Placental epithelial cell (primary cell): ENCODE data around the gene ZBTB46. TPM values are rescaled to one million over a fixed set of nuclear protein-coding genes. Genes with fewer than 3 reads are reported as not detected.

ENCODE experiments used
- small RNA-seq: library from RNA; depleted of rRNA; stranded (forward); fragments of <200 nt; gene quantifications from one replicate; pipeline ENCODE3, GENCODE V24; 2012
- total RNA-seq: library from RNA; depleted of rRNA; stranded (reverse); fragments of >200 nt; gene quantifications from 2 replicates; pipeline ENCODE4 v1.2.3, GENCODE V29; 2012

Gene ZBTB46
- 1.6 and 1.8 TPM in 2 replicates for total RNA-seq

GRCh38 chr20:63830841-63831588 is at the start of gene ZBTB46:
Gene ZBTB46 (minus strand): TSS chr20:63831264. CDS start chr20:63790757, 40,507 bp downstream.

GRCh38 chr20:63864978-63865640 is 34.0 kb upstream of the ZBTB46 start, which contains the start of gene TPD52L2:
Gene TPD52L2 (plus strand): TSS chr20:63865270. CDS start chr20:63865366, 96 bp downstream.

GRCh38 chr20:63861365-63861934 is 30.4 kb upstream of the ZBTB46 start, which contains the start of gene ABHD16B:
Gene ABHD16B (plus strand): TSS chr20:63861498. CDS start chr20:63861541, 43 bp downstream.

GRCh38 chr20:63739130-63740069 is 91.7 kb downstream of the ZBTB46 start, which contains the start of gene SLC2A4RG:
Gene SLC2A4RG (plus strand): TSS chr20:63739776. CDS start chr20:63739913, 137 bp downstream.

GRCh38 chr20:63735859-63736718 is 95.0 kb downstream of the ZBTB46 start, which contains the start of gene LIME1:
Gene LIME1 (plus strand): TSS chr20:63736664. CDS start chr20:63737550, 886 bp downstream.

GRCh38 chr20:63707558-63708300 is 123.3 kb downstream of the ZBTB46 start, which contains the start of the genes ARFRP1 and ZGPAT:
Gene ARFRP1 (minus strand): TSS chr20:63707976. CDS start chr20:63707091, 885 bp downstream.
Gene ZGPAT (plus strand): TSS chr20:63708039. CDS start chr20:63708581, 542 bp downstream.

GRCh38 chr20:63696628-63697356 is 134.3 kb downstream of the ZBTB46 start, which contains the start of gene TNFRSF6B:
Gene TNFRSF6B (plus strand): TSS chr20:63696652. CDS start chr20:63696768, 116 bp downstream.

Small RNA genes within 50 kb of the gene (small RNA-seq; reads per million reads assigned to genes)
- gene LIME1 (not detected), gene TNFRSF6B (not detected)

Other genes with a start within 250 kb of the ZBTB46 start
- 8.2 and 11.8 TPM in 2 replicates for gene GMEB2, start 204.2 kb downstream of the ZBTB46 start, total RNA-seq
- 0.76 and 2.0 TPM in 2 replicates for gene STMN3, start 177.8 kb downstream of the ZBTB46 start, total RNA-seq
- gene RTEL1, start 173.0 kb downstream of the ZBTB46 start, total RNA-seq: 11.8 and 17.5 TPM in 2 replicates
- 0.39 TPM in 1 of 2 replicates, not detected in the other for gene TNFRSF6B, start 134.6 kb downstream of the ZBTB46 start, total RNA-seq
- 18.1 and 22.4 TPM in 2 replicates for gene ARFRP1, start 123.3 kb downstream of the ZBTB46 start, total RNA-seq
- gene ZGPAT, start 123.2 kb downstream of the ZBTB46 start, total RNA-seq: 20.1 and 22.8 TPM in 2 replicates
- 2.4 and 5.1 TPM in 2 replicates for gene LIME1, start 94.6 kb downstream of the ZBTB46 start, total RNA-seq
- gene SLC2A4RG, start 91.5 kb downstream of the ZBTB46 start, total RNA-seq: 41.2 and 56.8 TPM in 2 replicates
- not detected in 2 replicates for gene ABHD16B, start 30.2 kb upstream of the ZBTB46 start, total RNA-seq
- 66.0 and 103 TPM in 2 replicates for gene TPD52L2, start 34.0 kb upstream of the ZBTB46 start, total RNA-seq
- 34.5 and 56.6 TPM in 2 replicates for gene DNAJC5, start 63.9 kb upstream of the ZBTB46 start, total RNA-seq
- gene UCKL1, start 125.2 kb upstream of the ZBTB46 start, total RNA-seq: 21.1 and 21.6 TPM in 2 replicates
- gene ZNF512B, start 138.7 kb upstream of the ZBTB46 start, total RNA-seq: 15.3 and 15.6 TPM in 2 replicates
- 0.39 and 0.65 TPM in 2 replicates for gene SAMD10, start 148.4 kb upstream of the ZBTB46 start, total RNA-seq
- gene PRPF6, start 149.9 kb upstream of the ZBTB46 start, total RNA-seq: 47.6 and 61.6 TPM in 2 replicates
- 1.6 and 2.0 TPM in 2 replicates for gene C20orf204, start 204.9 kb upstream of the ZBTB46 start, total RNA-seq
- 0.11 TPM in 1 of 2 replicates, not detected in the other for gene SOX18, start 218.4 kb upstream of the ZBTB46 start, total RNA-seq
- gene TCEA2, start 231.9 kb upstream of the ZBTB46 start, total RNA-seq: 12.0 and 34.5 TPM in 2 replicates
- 10.2 and 19.7 TPM in 2 replicates for gene RGS19, start 248.3 kb upstream of the ZBTB46 start, total RNA-seq
- 1.3 and 2.0 TPM in 2 replicates for gene OPRL1, start 248.8 kb upstream of the ZBTB46 start, total RNA-seq